ENCODE results near the gene SOX13.
"Not testable (repeated sequence)": the region's sequence is repeated elsewhere in the genome, so short reads cannot be mapped to it uniquely, and the experiment has no call there.

Gene SOX13

DNA sequence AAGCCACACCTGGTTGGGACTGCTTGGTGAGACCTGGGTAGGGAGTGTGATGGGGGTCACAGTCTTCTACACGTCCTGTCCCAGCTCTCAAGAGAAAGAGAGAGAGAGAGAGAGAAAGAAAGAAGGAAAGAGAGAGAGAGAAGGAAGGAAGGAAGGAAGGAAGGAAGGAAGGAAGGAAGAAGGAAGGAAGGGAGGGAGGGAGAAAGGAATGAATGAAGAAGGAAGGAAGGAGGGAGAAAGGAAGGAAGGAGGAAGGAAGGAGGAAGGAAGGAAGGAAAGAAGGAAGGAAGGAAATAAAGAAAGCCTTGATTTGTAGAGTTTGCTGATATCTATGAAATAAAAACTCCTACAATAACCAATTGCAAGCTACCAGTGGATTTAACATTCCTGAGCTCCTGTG is 28.5 kb upstream of the SOX13 start:
- H3K79me1 ChIP-seq (replicated peaks; ENCODE audit: low read length, poor library complexity, severe bottlenecking) = no peaks in the 10 kb centered on the region
- no peak overlapping the region for H3K4ac ChIP-seq (ENCODE audit: low read depth in 1 of 2, low read length in 2 of 2)
- no peak overlapping the region for H2BK120ac ChIP-seq (ENCODE audit: low read depth, low read length)
- H3K23ac ChIP-seq (ENCODE audit: low read length in 2 of 2) = no peak overlapping the region
- no peak for DNase-seq
- no peak overlapping the region for H3K4me3 ChIP-seq (ENCODE audit: insufficient read depth in 1 of 2, low read depth in 1 of 2, low read length in 2 of 2)
- no peak overlapping the region for H2BK12ac ChIP-seq (ENCODE audit: low read length in 2 of 2)
- WGBS = 43% methylated on average over 1 of the region's 1 CpG
- H3K36me3 ChIP-seq (ENCODE audit: control insufficient read depth in 1 of 2, insufficient read depth in 2 of 2, low read depth in 1 of 2, low read length in 2 of 2) = no peaks in the 10 kb centered on the region
- no peak overlapping the region for H2AK5ac ChIP-seq (ENCODE audit: low read length, severe bottlenecking)
- peaks cover 10% of the 10 kb centered on the region for H3K4me1 ChIP-seq (ENCODE audit: control insufficient read depth, insufficient read depth, low read depth, low read length)
- no peak overlapping the region for H4K91ac ChIP-seq (ENCODE audit: low read length)
- no peak overlapping the region for H4K8ac ChIP-seq (ENCODE audit: low read length)
- H2BK5ac ChIP-seq (ENCODE audit: low read depth, low read length, poor library complexity, severe bottlenecking) = no peak overlapping the region
- no peak overlapping the region for H3K9ac ChIP-seq (ENCODE audit: low read length)
- H3K18ac ChIP-seq (ENCODE audit: low read depth in 1 of 2, low read length in 2 of 2) = no peak overlapping the region
- H3K4me2 ChIP-seq (ENCODE audit: low read length, poor library complexity, severe bottlenecking) = no peak overlapping the region
- H3K27me3 ChIP-seq (ENCODE audit: control insufficient read depth in 1 of 2, insufficient read depth in 1 of 2, low read length in 2 of 2) = no peaks in the 10 kb centered on the region
- no peaks in the 10 kb centered on the region for H3K9me3 ChIP-seq (ENCODE audit: control insufficient read depth, low read length)
- H2BK15ac ChIP-seq (ENCODE audit: low read depth, poor library complexity, severe bottlenecking) = no peak overlapping the region
- no peak overlapping the region for H3K27ac ChIP-seq (ENCODE audit: low read length, poor library complexity, severe bottlenecking)
- H3K14ac ChIP-seq (ENCODE audit: low read length in 2 of 2) = no peak overlapping the region
- H2AFZ ChIP-seq (ENCODE audit: low read depth, low read length) = no peak overlapping the region

DNA sequence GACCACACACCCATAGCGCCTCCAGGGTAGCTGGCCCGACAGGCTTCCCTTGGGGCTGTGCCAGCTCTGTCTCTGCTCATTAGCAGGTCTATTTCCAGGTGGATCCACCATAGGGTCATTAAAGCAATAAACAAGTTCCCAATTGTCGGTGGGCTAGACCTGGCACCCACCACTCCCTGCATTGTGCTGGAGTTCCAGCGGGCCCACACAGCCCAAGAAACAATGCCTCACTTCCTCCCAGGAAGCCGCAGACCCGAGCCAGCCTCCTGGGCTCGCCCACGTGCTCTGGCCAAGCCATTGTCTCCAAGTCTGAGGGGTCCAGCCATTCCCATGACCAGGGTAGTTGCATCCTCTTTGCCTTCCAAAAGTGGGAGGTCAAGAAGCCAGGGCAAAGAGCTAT is 27.5 kb upstream of the SOX13 start:
- H4K91ac ChIP-seq (ENCODE audit: low read length) = no peak overlapping the region
- no peak overlapping the region for H3K14ac ChIP-seq (ENCODE audit: low read length in 2 of 2)
- H2BK12ac ChIP-seq (ENCODE audit: low read length in 2 of 2) = no peak overlapping the region
- no peak overlapping the region for H2AFZ ChIP-seq (ENCODE audit: low read depth, low read length)
- no peak overlapping the region for H3K9ac ChIP-seq (ENCODE audit: low read length)
- no peak overlapping the region for H3K4me2 ChIP-seq (ENCODE audit: low read length, poor library complexity, severe bottlenecking)
- no peaks in the 10 kb centered on the region for H3K79me1 ChIP-seq (replicated peaks; ENCODE audit: low read length, poor library complexity, severe bottlenecking)
- H3K9me3 ChIP-seq (ENCODE audit: control insufficient read depth, low read length) = no peaks in the 10 kb centered on the region
- H3K4me1 ChIP-seq (ENCODE audit: control insufficient read depth, insufficient read depth, low read depth, low read length) = peaks cover 10% of the 10 kb centered on the region
- H3K27me3 ChIP-seq (ENCODE audit: control insufficient read depth in 1 of 2, insufficient read depth in 1 of 2, low read length in 2 of 2) = no peaks in the 10 kb centered on the region
- no peak overlapping the region for H2BK120ac ChIP-seq (ENCODE audit: low read depth, low read length)
- H3K4ac ChIP-seq (ENCODE audit: low read depth in 1 of 2, low read length in 2 of 2) = no peak overlapping the region
- H2AK5ac ChIP-seq (ENCODE audit: low read length, severe bottlenecking) = no peak overlapping the region
- WGBS = 79% methylated on average over 8 of the region's 8 CpGs
- no peak overlapping the region for H2BK15ac ChIP-seq (ENCODE audit: low read depth, poor library complexity, severe bottlenecking)
- no peaks in the 10 kb centered on the region for H3K36me3 ChIP-seq (ENCODE audit: control insufficient read depth in 1 of 2, insufficient read depth in 2 of 2, low read depth in 1 of 2, low read length in 2 of 2)
- no peak overlapping the region for H3K4me3 ChIP-seq (ENCODE audit: insufficient read depth in 1 of 2, low read depth in 1 of 2, low read length in 2 of 2)
- H3K18ac ChIP-seq (ENCODE audit: low read depth in 1 of 2, low read length in 2 of 2) = no peak overlapping the region
- H4K8ac ChIP-seq (ENCODE audit: low read length) = no peak overlapping the region
- no peak overlapping the region for H3K23ac ChIP-seq (ENCODE audit: low read length in 2 of 2)
- H3K27ac ChIP-seq (ENCODE audit: low read length, poor library complexity, severe bottlenecking) = no peak overlapping the region
- no peak for DNase-seq
- no peak overlapping the region for H2BK5ac ChIP-seq (ENCODE audit: low read depth, low read length, poor library complexity, severe bottlenecking)

DNA sequence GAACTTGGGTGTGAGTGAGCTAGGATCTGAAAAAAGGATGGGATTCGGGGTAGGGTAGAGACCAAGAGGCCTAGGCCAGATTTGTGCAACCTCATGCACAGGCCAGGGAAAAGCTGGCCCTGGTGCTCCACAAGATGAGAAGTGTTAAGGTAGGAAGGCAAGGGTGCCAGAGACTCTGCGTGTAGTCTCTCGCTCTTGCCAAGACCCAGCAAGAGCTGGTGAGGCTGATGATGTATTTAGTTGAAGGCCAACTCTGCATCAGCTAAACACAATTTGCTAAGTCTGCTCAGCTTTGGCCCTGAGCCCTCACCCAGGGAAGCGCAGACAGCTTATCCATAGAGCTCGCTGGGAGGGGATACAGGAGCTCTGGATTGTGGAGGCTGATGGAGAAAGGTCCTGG is 26.6 kb upstream of the SOX13 start:
- Histone ChIP-seq H2BK12ac (ENCODE audit: low read length in 2 of 2) (no peak overlapping the region), H2BK15ac (ENCODE audit: low read depth, poor library complexity, severe bottlenecking) (no peak overlapping the region), H3K4me1 (ENCODE audit: control insufficient read depth, insufficient read depth, low read depth, low read length) (peaks cover 5% of the 10 kb centered on the region), H3K23ac (ENCODE audit: low read length in 2 of 2) (no peak overlapping the region), H3K14ac (ENCODE audit: low read length in 2 of 2) (no peak overlapping the region), H2BK5ac (ENCODE audit: low read depth, low read length, poor library complexity, severe bottlenecking) (no peak overlapping the region), H3K18ac (ENCODE audit: low read depth in 1 of 2, low read length in 2 of 2) (no peak overlapping the region), H3K4me3 (ENCODE audit: insufficient read depth in 1 of 2, low read depth in 1 of 2, low read length in 2 of 2) (no peak overlapping the region), H3K79me1 (replicated peaks; ENCODE audit: low read length, poor library complexity, severe bottlenecking) (no peaks in the 10 kb centered on the region), H3K36me3 (ENCODE audit: control insufficient read depth in 1 of 2, insufficient read depth in 2 of 2, low read depth in 1 of 2, low read length in 2 of 2) (no peaks in the 10 kb centered on the region), H3K27me3 (ENCODE audit: control insufficient read depth in 1 of 2, insufficient read depth in 1 of 2, low read length in 2 of 2) (no peaks in the 10 kb centered on the region), H4K91ac (ENCODE audit: low read length) (no peak overlapping the region), H3K4ac (ENCODE audit: low read depth in 1 of 2, low read length in 2 of 2) (no peak overlapping the region), H4K8ac (ENCODE audit: low read length) (no peak overlapping the region), H3K4me2 (ENCODE audit: low read length, poor library complexity, severe bottlenecking) (no peak overlapping the region), H3K9me3 (ENCODE audit: control insufficient read depth, low read length) (no peaks in the 10 kb centered on the region), H3K9ac (ENCODE audit: low read length) (no peak overlapping the region), H2AK5ac (ENCODE audit: low read length, severe bottlenecking) (no peak overlapping the region), H3K27ac (ENCODE audit: low read length, poor library complexity, severe bottlenecking) (no peak overlapping the region), H2BK120ac (ENCODE audit: low read depth, low read length) (no peak overlapping the region), H2AFZ (ENCODE audit: low read depth, low read length) (no peak overlapping the region)
- DNase-seq = no peak
- 93% methylated on average over 5 of the region's 5 CpGs for WGBS

DNA sequence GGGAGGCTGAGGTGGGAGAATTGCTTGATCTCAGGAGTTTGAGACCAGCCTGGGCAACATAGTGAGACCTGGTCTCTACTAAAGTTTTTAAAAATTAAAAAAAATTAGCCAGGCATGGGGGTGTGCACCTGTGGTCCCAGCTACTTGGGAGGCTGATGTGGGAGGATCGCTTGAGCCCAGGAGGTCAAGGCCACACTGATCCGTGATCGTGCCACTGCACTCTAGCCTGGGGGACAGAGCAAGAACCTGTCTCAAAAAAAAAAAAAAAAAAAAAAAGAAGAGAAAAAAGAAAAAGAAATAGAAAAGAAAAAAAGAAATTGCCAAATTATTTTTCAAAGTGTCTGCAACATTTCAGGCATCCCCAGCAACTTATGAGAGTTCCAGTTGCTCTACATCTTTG is 24.1 kb upstream of the SOX13 start:
- WGBS = 100% methylated on average over 3 of the region's 3 CpGs

More for the DNA sequence above, 24.1 kb upstream of the SOX13 start:
- not testable (repeated sequence) for H4K91ac ChIP-seq (ENCODE audit: low read length); H3K4me1 ChIP-seq (ENCODE audit: control insufficient read depth, insufficient read depth, low read depth, low read length); H3K23ac ChIP-seq (ENCODE audit: low read length in 2 of 2); H2BK15ac ChIP-seq (ENCODE audit: low read depth, poor library complexity, severe bottlenecking); H2BK5ac ChIP-seq (ENCODE audit: low read depth, low read length, poor library complexity, severe bottlenecking); DNase-seq; H3K4me2 ChIP-seq (ENCODE audit: low read length, poor library complexity, severe bottlenecking); H2AK5ac ChIP-seq (ENCODE audit: low read length, severe bottlenecking); H3K36me3 ChIP-seq (ENCODE audit: control insufficient read depth in 1 of 2, insufficient read depth in 2 of 2, low read depth in 1 of 2, low read length in 2 of 2); H2BK12ac ChIP-seq (ENCODE audit: low read length in 2 of 2); H3K4me3 ChIP-seq (ENCODE audit: insufficient read depth in 1 of 2, low read depth in 1 of 2, low read length in 2 of 2); H3K18ac ChIP-seq (ENCODE audit: low read depth in 1 of 2, low read length in 2 of 2); H3K4ac ChIP-seq (ENCODE audit: low read depth in 1 of 2, low read length in 2 of 2); H3K9ac ChIP-seq (ENCODE audit: low read length); H2AFZ ChIP-seq (ENCODE audit: low read depth, low read length); H3K9me3 ChIP-seq (ENCODE audit: control insufficient read depth, low read length); H2BK120ac ChIP-seq (ENCODE audit: low read depth, low read length); H3K27ac ChIP-seq (ENCODE audit: low read length, poor library complexity, severe bottlenecking); H3K14ac ChIP-seq (ENCODE audit: low read length in 2 of 2); H3K27me3 ChIP-seq (ENCODE audit: control insufficient read depth in 1 of 2, insufficient read depth in 1 of 2, low read length in 2 of 2); H3K79me1 ChIP-seq (replicated peaks; ENCODE audit: low read length, poor library complexity, severe bottlenecking); H4K8ac ChIP-seq (ENCODE audit: low read length)

Measured in mesenchymal stem cell (in vitro differentiated cells and primary cell).